Gastrocnemius medialis (tissue), 4 donors: ENCODE measurements around the gene METTL8. TPM values are rescaled to one million over a fixed set of nuclear protein-coding genes. Genes with fewer than 3 reads are reported as not detected.

Experiments
- ATAC-seq, 2 donors: fragments of 150-250 bp; one replicate each; pipeline ENCODE4 v1.9.1; 2016
- DNase-seq, 2 donors: peaks; one replicate each; pipeline ENCODE4 v3.0.0-alpha.2; 2019
- H3K27ac ChIP-seq, 4 donors: fragments of 200-600 bp; sonication (generic); 1 replicate in 1 of 4; 2 replicates in 3 of 4; pipeline ENCODE4 v1.5.1; 2016 to 2018; ENCODE audit warnings: mild to moderate bottlenecking in 2 of 4, moderate library complexity in 1 of 4
- H3K27me3 ChIP-seq, 3 donors: fragments of 200-600 bp; sonication (generic) in 2 of 3; 1 replicate in 1 of 3; 2 replicates in 2 of 3; pipeline versions ENCODE4 v1.5.1 to v1.6.0; 2016 to 2019; ENCODE audit warnings: mild to moderate bottlenecking in 1 of 3, moderate library complexity in 1 of 3
- H3K36me3 ChIP-seq, 2 donors: fragments of 200-600 bp; sonication (generic) in 1 of 2; one replicate each; pipeline ENCODE4 v1.5.1; 2017 to 2018
- H3K4me1 ChIP-seq, 2 donors: fragments of 200-600 bp; sonication (generic) in 1 of 2; one replicate each; pipeline ENCODE4 v1.5.1; 2016 to 2017; ENCODE audit warnings: mild to moderate bottlenecking in 2 of 2
- H3K4me3 ChIP-seq, 4 donors: fragments of 200-600 bp; sonication (generic) in 3 of 4; 1 replicate in 1 of 4; 2 replicates in 3 of 4; pipeline ENCODE4 v1.5.1; 2016 to 2019; ENCODE audit warnings: mild to moderate bottlenecking in 2 of 4
- H3K9me3 ChIP-seq, 3 donors: fragments of 200-600 bp; sonication (generic) in 2 of 3; 1 replicate in 1 of 3; 2 replicates in 2 of 3; pipeline ENCODE4 v1.5.1; 2016 to 2019
- CTCF ChIP-seq, 5 experiments: fragments of 450-650 bp in 3 of 5; fragments of 200-600 bp in 2 of 5; sonication (generic) in 2 of 5; IDR thresholded peaks in 4 of 5; conservative IDR thresholded peaks in 1 of 5; 1 replicate in 4 of 5; 2 replicates in 1 of 5; pipeline ENCODE4 v1.5.1; 2016 to 2019; ENCODE audit warnings: antibody characterized with exemption in 5 of 5, mild to moderate bottlenecking in 3 of 5, moderate library complexity in 3 of 5
- POLR2A ChIP-seq, 2 donors: fragments of 450-650 bp; IDR thresholded peaks; one replicate each; pipeline ENCODE4 v1.6.1; 2017; ENCODE audit warnings: antibody characterized with exemption in 2 of 2, mild to moderate bottlenecking in 2 of 2, moderate library complexity in 2 of 2
- in situ Hi-C, 4 donors: fragments of 200-750 bp; cut with MboI; loops; one replicate each; pipeline versions ENCODE4 v1.15.0 to v1.8.0; 2017; ENCODE audit warnings: low sequenced_read_pairs in 4 of 4
- intact Hi-C: fragments of 100-400 bp; cut with DNase I; formaldehyde crosslinking; loops from one replicate; pipeline ENCODE4 v1.15.1; 2023; ENCODE audit warnings: low total_unique reads
- total RNA-seq, 4 donors: library from RNA; depleted of rRNA; stranded (reverse); fragments of >200 nt; gene quantifications; one replicate each; pipeline versions ENCODE4 v1.1.0 to v1.2.3, GENCODE V29; 2016

Gene METTL8
- total RNA-seq, 4 donors from 2014 or later, result 10.3 to 22.0 (median 11.0) TPM

- Histone ChIP-seq H3K4me1 (peaks cover 0 to 5% of the 10 kb centered on the region in 2 donors), H3K4me3 (no peak overlapping the region), H3K27ac (no peak overlapping the region), H3K9me3 (no peaks in the 10 kb centered on the region), H3K36me3 (no peaks in the 10 kb centered on the region), H3K27me3 (no peaks in the 10 kb centered on the region)
- TF ChIP-seq POLR2A (IDR thresholded peaks at IDR 0.05) (no peak), CTCF (IDR thresholded peaks at IDR 0.05 in 4 of 5, conservative IDR thresholded peaks at IDR 0.05 in 1 of 5) (no peak)
- no peak for ATAC-seq
- DNase-seq, result no peak
- intact Hi-C loops, result no loop called here
- in situ Hi-C loops, result loop anchor here in 2 of 4 donors (25.0 kb wide), 1 partner anchor 245 kb away; the partner anchor contains the start of gene TLK1 (in 2 of the 2)
These were observed 26.1 kb downstream of the METTL8 start for GRCh38 chr2:171407676-171408044.

- Histone ChIP-seq H3K9me3 (no peaks in the 10 kb centered on the region), H3K4me3 (no peak overlapping the region), H3K4me1 (peaks cover 0 to 5% of the 10 kb centered on the region in 2 donors), H3K27me3 (no peaks in the 10 kb centered on the region), H3K27ac (no peak overlapping the region), H3K36me3 (no peaks in the 10 kb centered on the region)
- in situ Hi-C loops, result loop anchor here in 2 of 4 donors (25.0 kb wide), 1 partner anchor 245 kb away; the partner anchor contains the start of gene TLK1 (in 2 of the 2)
- ATAC-seq (no peak), DNase-seq (no peak)
- intact Hi-C loops, result no loop called here
- TF ChIP-seq CTCF (IDR thresholded peaks at IDR 0.05 in 4 of 5, conservative IDR thresholded peaks at IDR 0.05 in 1 of 5), result no peak
- no peak for TF ChIP-seq POLR2A (IDR thresholded peaks at IDR 0.05)
These were observed 26.6 kb downstream of the METTL8 start for GRCh38 chr2:171407030-171407675.

- in situ Hi-C loops (loop anchor here in 2 of 4 donors (25.0 kb wide), 1 partner anchor 244 kb away; the partner anchor contains the start of gene TLK1 (in 2 of the 2)), intact Hi-C loops (no loop called here)
- H3K4me3 ChIP-seq, result no peak overlapping the region
- H3K36me3 ChIP-seq, result no peaks in the 10 kb centered on the region
- DNase-seq (no peak), ATAC-seq (no peak)
- TF ChIP-seq POLR2A (IDR thresholded peaks at IDR 0.05) (no peak), CTCF (IDR thresholded peaks at IDR 0.05 in 4 of 5, conservative IDR thresholded peaks at IDR 0.05 in 1 of 5) (no peak)
- H3K9me3 ChIP-seq, result no peaks in the 10 kb centered on the region
- no peaks in the 10 kb centered on the region for H3K27me3 ChIP-seq
- H3K4me1 ChIP-seq, result no peaks in the 10 kb centered on the region
- no peak overlapping the region for H3K27ac ChIP-seq
These were observed 27.7 kb downstream of the METTL8 start for GRCh38 chr2:171406044-171406443.

GRCh38 chr2:171405546-171405945 is 28.2 kb downstream of the METTL8 start:
- no peaks in the 10 kb centered on the region for H3K4me1 ChIP-seq
- TF ChIP-seq CTCF (IDR thresholded peaks at IDR 0.05 in 4 of 5, conservative IDR thresholded peaks at IDR 0.05 in 1 of 5) (no peak), POLR2A (IDR thresholded peaks at IDR 0.05) (no peak)
- no peak for DNase-seq
- no peak for ATAC-seq
- in situ Hi-C loops, result loop anchor here in 2 of 4 donors (25.0 kb wide), 1 partner anchor 243 kb away; the partner anchor contains the start of gene TLK1 (in 2 of the 2)
- no peaks in the 10 kb centered on the region for H3K9me3 ChIP-seq
- no peaks in the 10 kb centered on the region for H3K27me3 ChIP-seq
- no peak overlapping the region for H3K27ac ChIP-seq
- H3K4me3 ChIP-seq, result no peak overlapping the region
- no peaks in the 10 kb centered on the region for H3K36me3 ChIP-seq
- intact Hi-C loops, result no loop called here
